GM21390 (cell line): ENCODE measurements around the gene SH3GL2.

Source experiments
- ATAC-seq: cut with Tn5 transposase; IDR thresholded peaks from one replicate; pipeline ENCODE4 v1.9.1; 2021; ENCODE audit not compliant: unreplicated experiment

SH3GL2 gene

DNA sequence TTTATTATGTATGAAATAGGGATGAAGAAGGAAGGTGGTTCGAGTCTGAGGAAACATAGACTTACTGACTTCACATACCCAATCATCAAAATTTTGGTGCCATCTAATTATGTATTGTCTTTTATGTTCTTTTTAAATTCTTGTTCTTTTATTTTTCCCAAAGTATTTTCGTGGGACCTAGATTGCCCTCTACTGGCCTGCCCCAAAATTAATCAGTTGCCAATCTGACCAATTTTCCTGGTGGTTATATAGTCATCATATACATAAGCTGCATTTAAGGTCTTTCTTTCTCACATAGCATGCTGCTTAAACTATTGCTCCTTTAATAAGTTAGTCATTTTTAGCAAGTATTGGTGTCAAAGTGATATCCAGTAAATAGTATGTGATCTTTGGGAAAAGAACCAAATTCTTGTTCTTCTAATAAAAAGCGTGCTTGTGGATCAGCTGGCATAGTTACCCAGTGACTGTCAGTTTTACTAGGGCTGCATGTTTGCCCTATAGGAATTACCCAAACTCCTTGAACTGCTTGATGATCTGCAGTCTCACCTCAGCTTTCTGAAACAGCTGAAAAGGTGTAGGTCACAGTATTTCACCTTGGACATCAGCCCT lies 223.5 kb downstream of the SH3GL2 start:
- no peak for ATAC-seq

DNA sequence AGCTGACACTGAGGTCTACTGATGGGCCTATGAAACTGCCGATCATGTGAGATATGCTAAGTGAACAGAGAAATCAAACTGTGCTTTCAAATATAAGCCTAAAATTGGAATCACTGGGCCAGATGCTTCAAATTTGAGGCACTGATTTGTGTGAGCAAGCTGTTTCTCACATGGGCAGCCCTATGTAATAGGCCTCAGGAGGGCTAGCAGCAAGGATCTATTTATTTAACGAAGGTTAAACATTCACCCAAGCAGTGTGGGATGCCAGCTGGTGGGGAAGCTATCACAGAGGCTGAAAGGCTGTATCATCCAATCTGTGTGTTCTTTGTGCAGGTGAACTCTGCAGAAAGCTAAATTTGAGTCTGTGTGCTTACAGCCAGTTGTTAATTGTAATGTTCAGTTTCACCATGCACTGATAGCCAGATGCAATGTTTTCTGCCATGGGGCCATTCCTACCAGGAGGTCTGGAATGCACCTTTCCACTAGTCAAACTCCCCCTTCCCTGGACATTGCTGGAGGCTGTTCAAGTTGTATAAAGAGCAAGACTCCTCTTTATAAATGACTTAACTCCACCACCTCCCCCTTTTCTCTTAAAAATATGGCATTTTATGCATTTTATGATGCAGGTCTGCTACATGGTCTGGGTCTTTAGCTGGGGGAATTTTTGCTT lies 228.9 kb downstream of the SH3GL2 start:
- no peak for ATAC-seq

DNA sequence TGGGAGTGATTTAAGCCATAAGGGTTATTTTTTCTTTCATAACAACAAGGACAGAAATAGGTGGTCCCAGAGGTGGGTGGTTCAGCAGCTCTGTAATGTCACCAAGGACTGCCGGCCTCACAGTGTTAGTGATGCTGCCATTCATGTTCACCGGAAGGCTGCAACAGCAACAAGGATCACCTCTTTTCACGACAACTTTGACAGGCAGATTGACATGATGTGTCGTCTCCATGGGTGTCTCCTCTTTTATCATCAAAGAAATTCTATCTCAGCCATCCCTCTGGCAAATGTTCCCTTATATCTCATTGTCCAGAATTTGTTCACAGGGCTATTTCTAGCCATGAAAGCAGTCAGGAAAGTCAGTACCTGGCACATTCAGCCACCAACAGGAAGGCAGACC lies 231.5 kb downstream of the SH3GL2 start:
- ATAC-seq: no peak

DNA sequence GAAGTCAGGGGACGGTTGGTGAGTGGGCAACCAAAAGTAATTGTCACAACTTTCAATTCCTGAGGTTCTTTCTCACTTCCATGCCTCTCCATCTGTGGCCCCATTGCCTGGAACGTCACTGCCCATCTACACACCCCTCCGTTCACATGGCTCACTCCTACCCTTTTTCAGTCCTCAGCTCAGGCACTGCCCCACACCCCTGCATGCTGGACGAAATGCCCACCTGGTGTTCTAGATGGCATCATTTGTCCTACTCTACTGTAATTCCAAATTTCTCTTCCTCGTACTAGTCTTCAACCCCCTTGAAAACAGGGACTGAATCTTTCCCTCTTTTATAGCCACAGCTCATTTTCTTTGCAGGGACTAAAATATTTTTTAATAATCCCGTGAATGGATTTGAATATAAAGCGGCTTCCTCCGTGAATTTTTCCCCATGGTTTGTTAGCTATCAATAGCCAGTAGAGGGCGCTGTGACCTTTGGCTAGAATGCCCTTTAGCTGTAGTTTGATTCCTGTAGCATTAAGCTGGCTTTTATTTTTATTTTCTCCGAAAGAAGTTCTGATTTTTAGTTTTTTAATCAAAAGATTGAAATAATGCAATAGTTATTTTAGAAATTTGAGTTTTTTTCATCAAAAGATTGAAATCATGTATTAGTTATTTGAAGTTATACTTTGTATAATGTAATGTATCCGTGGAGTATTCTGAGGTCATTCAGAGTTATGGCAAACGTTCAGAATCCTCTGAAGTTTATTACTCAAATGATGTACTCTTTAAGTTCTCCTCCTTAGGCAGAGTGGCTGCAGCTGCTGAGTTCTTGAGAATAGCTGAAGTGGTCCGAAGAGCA lies 232.1 kb downstream of the SH3GL2 start:
- ATAC-seq: peak; percentile 59

DNA sequence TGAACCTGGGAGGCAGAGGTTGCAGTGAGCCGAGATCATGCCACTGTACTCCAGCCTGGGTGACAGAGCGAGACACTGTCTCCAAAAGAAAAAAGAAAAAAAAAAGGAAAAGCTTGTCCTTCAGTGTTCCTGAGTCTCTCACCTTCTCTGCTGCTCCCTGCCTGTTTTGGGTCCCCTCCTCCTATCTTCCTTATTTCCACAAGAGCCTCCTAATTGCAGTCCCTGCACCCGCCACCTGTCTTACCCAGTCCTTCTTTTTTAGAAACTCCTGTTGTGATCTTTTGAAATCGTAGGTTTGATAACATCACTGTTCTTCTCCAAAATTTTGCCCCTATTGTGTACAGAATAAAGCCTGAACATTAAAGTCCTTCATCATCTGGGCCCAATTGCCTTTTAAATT lies 234.9 kb downstream of the SH3GL2 start:
- ATAC-seq: no peak

DNA sequence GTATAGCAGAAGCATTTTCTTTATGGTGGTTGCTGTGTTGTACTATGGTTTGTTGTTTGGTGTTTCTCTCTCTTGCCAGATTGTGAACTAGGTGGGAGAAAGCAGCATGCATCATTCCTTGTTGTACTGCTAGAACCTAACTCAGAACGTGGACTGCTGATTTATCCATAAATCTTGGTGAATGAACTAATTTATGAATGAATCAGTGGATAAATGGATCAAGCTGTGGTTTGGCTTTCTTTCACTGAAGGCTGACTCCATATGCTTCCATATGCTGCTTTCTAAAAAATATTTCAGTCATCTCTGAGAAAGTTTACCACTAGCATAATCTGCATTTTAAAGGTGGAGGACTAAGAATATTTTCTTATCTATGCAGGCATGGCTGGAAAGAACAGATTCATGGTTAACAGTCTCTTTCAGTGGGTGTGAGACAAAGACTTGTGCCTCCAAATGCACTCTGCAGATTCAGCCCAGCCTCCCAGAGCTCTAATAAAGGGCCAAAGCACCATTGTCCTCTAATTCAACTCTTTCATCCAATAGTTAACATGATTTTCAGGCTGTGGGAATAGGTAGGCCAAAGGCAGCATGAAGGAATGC lies 237.7 kb downstream of the SH3GL2 start:
- no peak for ATAC-seq

DNA sequence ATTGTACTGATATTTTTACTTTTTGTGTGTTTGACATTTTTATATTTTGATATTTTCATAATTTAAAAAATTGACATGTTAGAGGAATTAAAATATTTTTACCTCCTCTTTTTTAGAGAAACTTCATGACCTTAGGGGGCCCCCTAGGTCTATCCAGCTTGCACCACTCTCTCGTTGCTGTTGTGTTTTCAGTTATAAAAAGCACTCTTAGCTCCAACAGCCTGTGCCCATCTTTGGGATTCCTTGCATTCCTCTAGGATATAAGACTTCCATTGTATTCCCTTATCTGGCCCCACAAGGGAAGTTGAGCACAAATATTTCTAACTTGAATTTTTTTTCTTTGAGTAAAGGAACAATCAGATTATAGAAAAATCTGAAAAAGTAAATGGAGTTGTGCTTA lies 245.3 kb downstream of the SH3GL2 start:
- ATAC-seq: no peak

DNA sequence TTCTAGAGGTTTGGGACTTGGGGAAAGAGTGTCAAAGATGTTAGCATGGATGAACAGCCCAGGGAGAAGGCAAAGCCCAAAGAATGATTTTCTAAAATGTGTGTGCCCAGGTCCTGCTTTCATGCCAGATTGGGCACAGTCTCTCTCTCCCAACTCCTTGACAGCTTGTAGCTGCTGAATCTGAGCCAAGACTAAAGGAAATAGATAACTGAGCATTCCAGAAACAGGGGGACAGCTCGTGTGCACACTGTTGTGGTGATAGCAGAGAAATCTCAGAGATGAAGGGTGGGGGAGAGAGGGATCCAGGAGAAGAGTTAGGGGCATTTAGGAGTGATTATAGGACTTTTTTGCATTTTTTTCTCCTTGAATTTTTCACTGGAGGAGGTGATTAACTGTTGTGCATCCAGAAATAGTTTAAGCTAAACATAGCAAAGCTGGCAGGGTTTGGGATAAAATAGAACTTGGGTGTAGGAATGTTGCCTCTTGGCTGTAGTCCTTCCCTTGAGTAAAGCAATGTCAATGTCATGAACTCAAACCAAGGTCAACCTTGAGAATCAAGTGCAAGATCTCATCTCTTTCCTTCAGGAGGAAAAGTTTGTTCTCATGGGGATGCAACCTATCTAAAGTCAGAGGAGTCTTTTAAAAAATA lies 245.9 kb downstream of the SH3GL2 start:
- ATAC-seq: no peak

DNA sequence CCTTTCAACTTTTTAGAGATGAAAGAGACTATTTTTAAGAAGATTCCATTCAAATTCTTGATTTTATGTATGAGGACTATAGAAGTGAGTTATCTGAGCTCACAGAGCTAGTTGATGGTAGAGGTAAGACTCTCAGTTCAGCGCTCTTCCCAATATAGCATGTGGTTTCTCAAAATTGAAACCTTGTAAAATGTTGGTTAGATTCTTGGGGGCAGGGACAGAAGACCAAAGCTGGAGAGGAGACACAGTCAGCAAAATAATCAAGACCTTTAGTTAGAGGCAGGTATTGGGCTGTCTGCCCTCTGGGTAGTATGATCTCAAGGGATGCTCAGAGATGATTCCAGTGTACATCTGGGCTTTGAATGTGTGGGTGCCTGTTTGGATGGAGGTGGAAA lies 246.4 kb downstream of the SH3GL2 start:
- no peak for ATAC-seq

DNA sequence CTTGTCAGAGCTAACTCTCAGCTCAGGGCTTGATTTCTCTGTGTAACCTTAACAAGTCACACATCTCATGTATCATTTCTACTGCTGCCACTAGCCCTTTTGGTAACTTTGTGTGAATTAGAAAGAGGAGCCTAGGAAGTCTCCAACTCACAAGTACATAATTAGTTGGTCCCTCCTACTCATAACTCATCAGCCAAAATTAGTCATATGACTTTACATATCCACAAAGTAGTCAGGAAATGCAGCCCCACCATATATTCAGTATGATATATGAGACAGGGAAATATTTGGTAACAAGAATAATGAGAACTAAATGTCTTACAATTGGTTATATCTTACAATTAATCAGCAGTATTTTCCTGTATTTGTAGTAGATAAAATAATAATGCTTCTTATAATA lies 250.2 kb downstream of the SH3GL2 start:
- ATAC-seq: no peak

DNA sequence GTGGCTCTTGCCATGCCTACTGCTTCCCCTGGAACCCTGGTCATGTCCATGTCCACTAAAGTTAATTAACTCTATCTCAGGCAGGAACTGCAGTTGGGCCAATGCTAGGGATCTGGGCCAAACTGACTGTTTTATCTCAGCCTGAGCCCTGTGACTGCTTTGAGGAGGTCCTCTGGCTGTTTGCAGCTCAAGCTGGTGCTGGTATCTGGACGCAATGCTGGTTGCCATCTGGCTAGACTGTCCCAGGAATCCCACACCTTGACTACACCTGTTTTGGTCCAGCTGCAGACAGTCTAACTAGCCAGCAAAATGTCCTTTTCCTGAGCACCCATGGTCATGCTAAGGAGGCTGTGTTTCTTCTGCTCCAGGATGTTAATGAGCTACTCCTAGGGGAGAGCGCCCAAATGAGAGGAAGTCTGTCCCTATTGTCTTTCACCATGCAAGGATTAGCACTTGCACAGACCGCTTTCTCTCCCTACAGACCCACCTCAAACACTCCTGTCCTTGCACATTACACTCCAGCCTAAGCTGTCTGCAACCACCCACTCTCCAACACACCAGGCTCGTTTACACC lies 251.0 kb downstream of the SH3GL2 start:
- ATAC-seq: no peak

DNA sequence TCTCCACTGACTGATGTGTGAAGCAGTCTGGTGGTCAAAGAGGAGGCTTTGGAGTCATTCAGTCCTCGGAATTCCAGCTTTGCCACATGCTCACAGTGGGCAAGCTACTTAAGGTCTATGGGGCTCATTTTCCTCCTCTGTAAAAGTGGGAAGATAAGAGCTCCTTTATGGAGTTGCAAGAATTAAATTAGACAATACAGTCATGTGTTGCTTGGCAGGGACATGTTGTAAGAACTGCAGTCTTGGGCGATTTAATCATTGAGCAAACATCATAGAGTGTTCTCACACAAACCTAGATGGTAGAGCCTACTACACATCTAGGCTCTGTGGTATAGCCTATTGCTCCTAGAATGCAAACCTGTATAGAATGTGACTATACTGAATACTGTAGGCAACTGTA lies 253.9 kb downstream of the SH3GL2 start:
- ATAC-seq: no peak

DNA sequence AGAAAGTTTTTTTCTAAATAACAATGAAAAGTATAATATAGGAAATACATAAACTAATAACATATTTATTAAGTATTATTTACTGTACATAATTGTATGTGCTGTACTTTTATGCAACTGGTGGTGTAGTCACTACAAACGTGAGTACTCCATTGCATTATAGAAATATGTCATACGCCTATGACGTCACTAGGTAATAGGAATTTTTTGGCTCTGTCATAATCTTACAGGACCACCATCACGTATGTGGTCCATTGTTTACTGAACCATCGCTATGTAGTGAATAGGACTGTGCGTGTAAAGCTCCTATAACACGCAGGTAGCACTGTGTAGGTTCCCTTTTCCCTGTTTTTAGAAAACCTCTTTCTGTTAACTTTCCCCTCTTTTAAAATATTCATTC lies 255.0 kb downstream of the SH3GL2 start:
- no peak for ATAC-seq

DNA sequence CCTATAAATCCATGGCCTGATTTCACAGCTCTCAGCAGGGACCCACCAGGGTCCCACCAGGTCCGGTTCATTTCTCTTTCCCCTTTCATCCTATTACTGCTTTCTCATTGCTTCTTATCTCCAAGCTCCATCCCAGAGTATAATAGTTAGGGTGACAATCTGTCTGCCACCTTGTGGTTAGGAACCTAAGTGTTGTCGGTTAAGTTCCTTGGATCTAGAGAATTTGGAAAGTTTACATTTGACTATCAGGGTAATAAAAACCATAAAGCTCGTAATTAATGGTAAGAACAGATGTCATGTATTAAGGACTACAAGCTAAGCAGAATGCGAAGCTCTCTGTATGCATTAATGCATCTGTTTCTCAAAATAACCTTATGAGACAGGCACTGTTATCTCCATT lies 259.1 kb downstream of the SH3GL2 start:
- ATAC-seq: no peak

DNA sequence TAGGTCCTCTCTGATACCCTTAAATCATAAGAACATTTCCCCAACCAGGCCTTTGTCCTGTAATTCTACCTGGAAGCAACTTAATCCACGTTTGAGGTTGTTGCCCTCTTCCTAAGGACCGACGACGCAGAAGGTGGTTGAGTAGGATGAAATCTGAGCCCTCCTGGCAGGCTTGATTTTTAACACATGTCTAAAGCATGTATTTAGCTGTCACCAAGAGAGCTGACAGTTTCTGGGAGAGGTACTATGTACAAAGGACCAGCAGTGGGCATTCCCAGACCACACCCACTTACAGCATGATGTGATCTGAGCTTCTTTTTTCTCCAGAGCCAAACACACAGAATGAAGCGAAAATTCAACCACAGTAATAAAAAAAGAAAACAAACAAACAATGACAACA lies 260.9 kb downstream of the SH3GL2 start:
- ATAC-seq: no peak

DNA sequence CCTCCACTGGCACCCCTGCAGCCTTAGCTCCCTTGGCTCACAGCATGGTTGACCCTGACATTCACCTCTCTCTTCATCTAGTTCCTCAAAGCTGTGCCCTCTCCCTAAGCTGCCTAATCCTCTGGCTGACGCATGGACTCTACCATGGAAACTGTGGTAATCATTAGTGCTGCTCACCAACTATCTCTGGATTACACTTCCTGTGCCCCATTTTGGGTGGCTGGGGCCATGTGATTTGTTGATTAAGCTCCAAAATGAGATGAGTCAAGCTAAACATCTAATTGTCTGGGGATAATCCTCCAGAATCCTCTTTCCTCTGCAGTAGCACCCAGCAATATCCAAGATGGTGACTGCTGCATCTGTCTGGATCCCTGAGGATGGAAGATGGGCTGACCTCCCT lies 264.4 kb downstream of the SH3GL2 start:
- ATAC-seq: no peak
